ENCODE data around the gene PTPRN2.

GRCh38 chr7:157976406-157976805, 611.2 kb downstream of the PTPRN2 start:
- no peak for TF ChIP-seq IRF2 (CRISPR knock-in tag; IDR thresholded peaks at IDR 0.05)
- no peak for TF ChIP-seq POLR2AphosphoS5 (IDR thresholded peaks at IDR 0.05; ENCODE audit: control insufficient read depth, insufficient read depth, low read depth, low read length)
- TF ChIP-seq MYC (IDR thresholded peaks at IDR 0.05; ENCODE audit: low read depth, low read length): no peak
- TF ChIP-seq MYC (CRISPR knock-in tag; IDR thresholded peaks at IDR 0.05; ENCODE audit: borderline replicate concordance, low read depth): no peak
- no peak for TF ChIP-seq FOS (IDR thresholded peaks at IDR 0.05; ENCODE audit: extremely low read depth, insufficient read length)
- TF ChIP-seq SETDB1 (IDR thresholded peaks at IDR 0.05; ENCODE audit: low read length): no peak
